ENCODE results near the gene ZBTB3. TPM values are rescaled to one million over a fixed set of nuclear protein-coding genes. Genes with fewer than 3 reads are reported as not detected.

The ZBTB3 gene
- polyA plus RNA-seq (8.5 and 20.9 TPM in 2 replicates), polyA minus RNA-seq (13.1 and 28.5 TPM in 2 replicates)

DNA sequence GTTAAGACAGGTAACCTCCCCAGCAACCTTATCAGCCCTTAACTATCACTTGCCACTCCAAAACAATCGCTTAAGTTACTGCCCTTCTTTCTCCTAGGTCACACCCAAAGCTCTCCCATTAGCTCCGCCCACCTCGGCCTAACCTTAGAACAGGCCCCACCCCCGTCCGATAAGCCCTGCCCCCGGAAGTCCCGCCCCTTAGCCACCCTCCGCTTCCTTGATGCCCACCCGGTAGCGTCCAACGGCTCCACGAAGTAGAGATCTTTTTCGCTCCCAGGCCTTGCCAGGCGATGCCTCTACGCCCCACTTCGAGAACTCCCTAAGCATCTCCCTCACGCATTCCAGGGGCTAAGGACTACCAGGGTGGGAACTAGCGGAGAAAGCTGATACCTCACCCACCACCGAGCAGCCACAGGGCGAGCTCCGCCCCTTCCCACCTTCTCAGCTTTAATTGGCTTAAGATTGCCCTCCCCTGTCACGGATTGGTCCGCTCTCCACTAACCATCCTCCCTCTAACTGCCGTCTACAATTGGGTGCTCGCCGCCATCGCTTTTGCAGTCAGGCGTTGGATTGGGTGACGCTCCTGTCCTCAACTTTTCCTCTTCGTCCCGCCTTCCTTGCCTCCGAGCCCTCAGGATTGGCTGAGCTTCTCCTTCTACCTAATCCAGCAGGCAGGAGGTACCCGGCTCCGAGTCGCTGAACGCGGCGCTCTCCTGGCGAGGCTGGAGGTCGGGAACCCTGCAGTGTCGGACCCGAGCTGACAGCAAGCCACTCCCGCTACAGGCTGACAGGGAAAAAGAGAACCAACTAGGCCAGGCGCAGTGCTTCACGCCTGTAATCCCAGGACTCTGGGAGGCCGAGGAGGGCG, at the start of gene ZBTB3:
Gene ZBTB3, minus strand, starts transcription at position 425 of the 868 bp plus-strand sequence. CDS start 496 bp downstream, outside the sequence.
- TF ChIP-seq, protein P1, sequence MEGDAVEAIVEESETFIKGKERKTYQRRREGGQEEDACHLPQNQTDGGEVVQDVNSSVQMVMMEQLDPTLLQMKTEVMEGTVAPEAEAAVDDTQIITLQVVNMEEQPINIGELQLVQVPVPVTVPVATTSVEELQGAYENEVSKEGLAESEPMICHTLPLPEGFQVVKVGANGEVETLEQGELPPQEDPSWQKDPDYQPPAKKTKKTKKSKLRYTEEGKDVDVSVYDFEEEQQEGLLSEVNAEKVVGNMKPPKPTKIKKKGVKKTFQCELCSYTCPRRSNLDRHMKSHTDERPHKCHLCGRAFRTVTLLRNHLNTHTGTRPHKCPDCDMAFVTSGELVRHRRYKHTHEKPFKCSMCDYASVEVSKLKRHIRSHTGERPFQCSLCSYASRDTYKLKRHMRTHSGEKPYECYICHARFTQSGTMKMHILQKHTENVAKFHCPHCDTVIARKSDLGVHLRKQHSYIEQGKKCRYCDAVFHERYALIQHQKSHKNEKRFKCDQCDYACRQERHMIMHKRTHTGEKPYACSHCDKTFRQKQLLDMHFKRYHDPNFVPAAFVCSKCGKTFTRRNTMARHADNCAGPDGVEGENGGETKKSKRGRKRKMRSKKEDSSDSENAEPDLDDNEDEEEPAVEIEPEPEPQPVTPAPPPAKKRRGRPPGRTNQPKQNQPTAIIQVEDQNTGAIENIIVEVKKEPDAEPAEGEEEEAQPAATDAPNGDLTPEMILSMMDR (IDR thresholded peaks at IDR 0.05; ENCODE audit: poor library complexity, severe bottlenecking) = peak; percentile 39
- TF ChIP-seq TAF1 (IDR thresholded peaks at IDR 0.05; ENCODE audit: low read depth) (no peak), RAD21 (conservative IDR thresholded peaks at IDR 0.05) (no peak), EP300 (conservative IDR thresholded peaks at IDR 0.05; ENCODE audit: poor library complexity, severe bottlenecking) (no peak), POLR2AphosphoS5 (IDR thresholded peaks at IDR 0.05) (peak; percentile 90), EZH2 (IDR thresholded peaks at IDR 0.05; ENCODE audit: borderline replicate concordance, insufficient read depth, low read length, poor library complexity, severe bottlenecking) (no peak), SMC3 (conservative IDR thresholded peaks at IDR 0.05; ENCODE audit: poor library complexity) (peak; percentile 24), MXI1 (conservative IDR thresholded peaks at IDR 0.05; ENCODE audit: poor library complexity, severe bottlenecking) (peak; percentile 73)
- TF ChIP-seq, protein P2, sequence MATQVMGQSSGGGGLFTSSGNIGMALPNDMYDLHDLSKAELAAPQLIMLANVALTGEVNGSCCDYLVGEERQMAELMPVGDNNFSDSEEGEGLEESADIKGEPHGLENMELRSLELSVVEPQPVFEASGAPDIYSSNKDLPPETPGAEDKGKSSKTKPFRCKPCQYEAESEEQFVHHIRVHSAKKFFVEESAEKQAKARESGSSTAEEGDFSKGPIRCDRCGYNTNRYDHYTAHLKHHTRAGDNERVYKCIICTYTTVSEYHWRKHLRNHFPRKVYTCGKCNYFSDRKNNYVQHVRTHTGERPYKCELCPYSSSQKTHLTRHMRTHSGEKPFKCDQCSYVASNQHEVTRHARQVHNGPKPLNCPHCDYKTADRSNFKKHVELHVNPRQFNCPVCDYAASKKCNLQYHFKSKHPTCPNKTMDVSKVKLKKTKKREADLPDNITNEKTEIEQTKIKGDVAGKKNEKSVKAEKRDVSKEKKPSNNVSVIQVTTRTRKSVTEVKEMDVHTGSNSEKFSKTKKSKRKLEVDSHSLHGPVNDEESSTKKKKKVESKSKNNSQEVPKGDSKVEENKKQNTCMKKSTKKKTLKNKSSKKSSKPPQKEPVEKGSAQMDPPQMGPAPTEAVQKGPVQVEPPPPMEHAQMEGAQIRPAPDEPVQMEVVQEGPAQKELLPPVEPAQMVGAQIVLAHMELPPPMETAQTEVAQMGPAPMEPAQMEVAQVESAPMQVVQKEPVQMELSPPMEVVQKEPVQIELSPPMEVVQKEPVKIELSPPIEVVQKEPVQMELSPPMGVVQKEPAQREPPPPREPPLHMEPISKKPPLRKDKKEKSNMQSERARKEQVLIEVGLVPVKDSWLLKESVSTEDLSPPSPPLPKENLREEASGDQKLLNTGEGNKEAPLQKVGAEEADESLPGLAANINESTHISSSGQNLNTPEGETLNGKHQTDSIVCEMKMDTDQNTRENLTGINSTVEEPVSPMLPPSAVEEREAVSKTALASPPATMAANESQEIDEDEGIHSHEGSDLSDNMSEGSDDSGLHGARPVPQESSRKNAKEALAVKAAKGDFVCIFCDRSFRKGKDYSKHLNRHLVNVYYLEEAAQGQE (IDR thresholded peaks at IDR 0.05; ENCODE audit: borderline replicate concordance) = peak; percentile 77
- Histone ChIP-seq H4K20me1 (ENCODE audit: insufficient read depth) (no peaks in the 10 kb centered on the region), H3K9me2 (ENCODE audit: insufficient read depth, low read length) (no peaks in the 10 kb centered on the region)

DNA sequence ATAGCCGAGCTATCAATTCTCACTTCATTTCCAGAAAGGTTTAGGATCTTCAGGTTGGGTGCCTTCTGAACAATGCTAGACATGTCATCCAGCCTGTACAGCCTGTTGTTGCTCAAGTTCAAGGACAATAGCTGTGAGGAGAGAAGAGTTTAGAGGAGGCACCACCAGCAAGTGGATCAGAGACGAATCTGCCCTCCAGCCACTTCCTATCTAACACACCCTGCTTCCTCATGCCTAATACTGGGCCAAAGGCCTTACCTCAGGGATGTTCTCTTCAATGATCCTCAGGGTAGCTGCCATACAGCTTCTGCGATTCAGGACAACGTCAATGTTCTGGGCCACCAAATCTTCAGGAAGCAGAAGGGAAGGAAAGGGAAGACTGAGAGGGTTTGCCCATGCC, 47.1 kb upstream of the ZBTB3 start:
- no peak overlapping the region for H3K9ac ChIP-seq (ENCODE audit: low read length)
- H3K9me3 ChIP-seq (ENCODE audit: low read length) = no peaks in the 10 kb centered on the region

More for the DNA sequence above, at the start of gene ZBTB3:
- no peaks in the 10 kb centered on the region for H3K36me3 ChIP-seq (ENCODE audit: insufficient read depth, low read length)
- no peaks in the 10 kb centered on the region for H3K9me3 ChIP-seq (ENCODE audit: low read length)
- H3K79me2 ChIP-seq (replicated peaks; ENCODE audit: insufficient read depth, low read length) = peaks cover 5% of the 10 kb centered on the region
- H3K9ac ChIP-seq (ENCODE audit: low read length) = peak within 1 kb of the TSS; percentile 92
- H2AFZ ChIP-seq (ENCODE audit: low read depth, low read length) = peak within 1 kb of the TSS; percentile 96
- H3F3A ChIP-seq (ENCODE audit: insufficient read depth, low read length, poor library complexity, severe bottlenecking) = no peaks in the 10 kb centered on the region
- peak within 1 kb of the TSS; percentile 74 for H3K4me3 ChIP-seq (ENCODE audit: low read length)
- H3K27ac ChIP-seq (ENCODE audit: low read length) = peak within 1 kb of the TSS; percentile 95
- no peak within 1 kb of the TSS for H3K4me2 ChIP-seq (ENCODE audit: low read length)
- no peaks in the 10 kb centered on the region for H3K27me3 ChIP-seq (ENCODE audit: insufficient read depth, low read depth, low read length)

More for the DNA sequence above, 47.1 kb upstream of the ZBTB3 start:
- Histone ChIP-seq H4K20me1 (ENCODE audit: insufficient read depth) (peaks cover 6% of the 10 kb centered on the region), H3F3A (ENCODE audit: insufficient read depth, low read length, poor library complexity, severe bottlenecking) (no peaks in the 10 kb centered on the region), H3K4me3 (ENCODE audit: low read length) (no peak overlapping the region), H2AFZ (ENCODE audit: low read depth, low read length) (no peak overlapping the region), H3K79me2 (replicated peaks; ENCODE audit: insufficient read depth, low read length) (peaks cover 23% of the 10 kb centered on the region), H3K27me3 (ENCODE audit: insufficient read depth, low read depth, low read length) (no peaks in the 10 kb centered on the region), H3K4me2 (ENCODE audit: low read length) (no peak overlapping the region), H3K36me3 (ENCODE audit: insufficient read depth, low read length) (no peaks in the 10 kb centered on the region), H3K9me2 (ENCODE audit: insufficient read depth, low read length) (no peaks in the 10 kb centered on the region), H3K27ac (ENCODE audit: low read length) (no peak overlapping the region)
- TF ChIP-seq EP300 (conservative IDR thresholded peaks at IDR 0.05; ENCODE audit: poor library complexity, severe bottlenecking) (no peak), TAF1 (IDR thresholded peaks at IDR 0.05; ENCODE audit: low read depth) (no peak), MXI1 (conservative IDR thresholded peaks at IDR 0.05; ENCODE audit: poor library complexity, severe bottlenecking) (no peak)

All from neural cell (in vitro differentiated cells).